Spleen (tissue), 7 donors: ENCODE measurements around the gene SLC11A1.

Source experiments
- POLR2A ChIP-seq, 3 donors: fragments of 450-650 bp; IDR thresholded peaks; one replicate each; pipeline ENCODE4 v1.5.1; 2017; ENCODE audit warnings: antibody characterized with exemption in 3 of 3, mild to moderate bottlenecking in 1 of 3
- POLR2AphosphoS5 ChIP-seq, 3 donors: sonication (generic); formaldehyde crosslinking; IDR thresholded peaks; one replicate each; pipeline ENCODE4 v1.5.1; 2017; ENCODE audit warnings: antibody characterized with exemption in 3 of 3
- TF ChIP-seq, protein P1 (sequence below), 11 experiments: fragments of 200-600 bp in 7 of 11; fragments of 450-650 bp in 4 of 11; sonication (generic) in 4 of 11; IDR thresholded peaks in 8 of 11; conservative IDR thresholded peaks in 3 of 11; 1 replicate in 7 of 11; 2 replicates in 4 of 11; pipeline versions ENCODE4 v1.4.0 to v1.8.0; 2016 to 2021; ENCODE audit warnings: antibody characterized with exemption in 11 of 11, inconsistent platforms in 4 of 11, mild to moderate bottlenecking in 1 of 11
- donor health status: DM: no; HTN: no; CAD: no; lungs with moderate emphysema.
- donor health status: DM: no; HTN: no; CAD: no.
- donor health status: DM: no; HTN: no; CAD: no.

DNA sequence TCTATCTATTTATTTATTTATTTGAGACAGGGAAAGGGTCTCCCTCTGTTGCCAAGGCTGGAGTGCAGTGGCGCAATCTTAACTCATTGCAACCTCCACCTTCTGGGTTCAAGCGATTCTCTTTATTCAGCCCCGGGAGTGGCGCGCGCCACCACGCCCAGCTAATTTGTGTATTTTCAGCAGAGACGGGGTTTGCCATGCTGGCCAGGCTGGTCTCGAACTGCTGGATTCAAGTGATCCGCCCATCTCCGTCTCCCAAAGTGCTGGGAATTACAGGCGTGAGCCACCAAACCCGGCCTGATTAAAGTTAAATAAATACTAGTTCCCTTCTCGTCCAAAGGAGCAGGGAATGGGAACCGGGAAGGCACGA lies 13.4 kb downstream of the SLC11A1 start:
- TF ChIP-seq POLR2AphosphoS5 (IDR thresholded peaks at IDR 0.05) = no peak
- TF ChIP-seq, protein P1, sequence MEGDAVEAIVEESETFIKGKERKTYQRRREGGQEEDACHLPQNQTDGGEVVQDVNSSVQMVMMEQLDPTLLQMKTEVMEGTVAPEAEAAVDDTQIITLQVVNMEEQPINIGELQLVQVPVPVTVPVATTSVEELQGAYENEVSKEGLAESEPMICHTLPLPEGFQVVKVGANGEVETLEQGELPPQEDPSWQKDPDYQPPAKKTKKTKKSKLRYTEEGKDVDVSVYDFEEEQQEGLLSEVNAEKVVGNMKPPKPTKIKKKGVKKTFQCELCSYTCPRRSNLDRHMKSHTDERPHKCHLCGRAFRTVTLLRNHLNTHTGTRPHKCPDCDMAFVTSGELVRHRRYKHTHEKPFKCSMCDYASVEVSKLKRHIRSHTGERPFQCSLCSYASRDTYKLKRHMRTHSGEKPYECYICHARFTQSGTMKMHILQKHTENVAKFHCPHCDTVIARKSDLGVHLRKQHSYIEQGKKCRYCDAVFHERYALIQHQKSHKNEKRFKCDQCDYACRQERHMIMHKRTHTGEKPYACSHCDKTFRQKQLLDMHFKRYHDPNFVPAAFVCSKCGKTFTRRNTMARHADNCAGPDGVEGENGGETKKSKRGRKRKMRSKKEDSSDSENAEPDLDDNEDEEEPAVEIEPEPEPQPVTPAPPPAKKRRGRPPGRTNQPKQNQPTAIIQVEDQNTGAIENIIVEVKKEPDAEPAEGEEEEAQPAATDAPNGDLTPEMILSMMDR (IDR thresholded peaks at IDR 0.05 in 8 of 11, conservative IDR thresholded peaks at IDR 0.05 in 3 of 11) = no peak
- no peak for TF ChIP-seq POLR2A (IDR thresholded peaks at IDR 0.05)
